Stimulated activated CD4-positive, alpha-beta T cell treated with anti-CD3 and anti-CD28 coated beads, Interleukin-1b, Interleukin-23, amount 100 ng/mL, for 1 hour (primary cell): ENCODE results near the gene MINK1.

ENCODE experiments used
- DNase-seq, 2 donors: peaks; one replicate each; pipeline ENCODE4 v3.0.0-alpha.2; 2020; ENCODE audit warnings: low read depth in 2 of 2

MINK1 gene

GRCh38 chr17:4870855-4871254, 37.7 kb downstream of the MINK1 start:
- no peak for DNase-seq

DNA sequence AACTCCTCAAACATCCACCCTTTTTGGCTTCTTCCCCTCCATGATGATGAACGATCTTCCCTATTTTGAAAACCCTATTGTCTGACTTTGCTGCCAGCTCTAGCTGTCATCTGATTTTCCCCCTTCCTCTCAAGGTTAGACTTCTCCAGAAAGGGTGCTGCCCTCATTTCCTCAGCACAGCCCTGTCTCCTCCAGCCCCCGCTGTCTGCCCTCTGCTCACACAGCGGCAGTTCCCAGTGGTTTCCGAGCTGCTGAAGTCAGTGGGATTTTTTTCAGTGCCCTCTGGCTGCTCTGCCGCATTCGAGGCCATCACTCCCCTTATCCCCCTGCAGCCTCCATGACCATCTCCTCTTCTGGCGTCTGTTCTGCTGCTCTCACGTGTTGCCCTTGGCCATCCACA, 39.6 kb downstream of the MINK1 start:
- DNase-seq = no peak

- DNase-seq = no peak
Measured at GRCh38 chr17:4877089-4877488, 43.9 kb downstream of the MINK1 start.

- no peak for DNase-seq
Measured at GRCh38 chr17:4879601-4880000, 46.5 kb downstream of the MINK1 start.

- no peak for DNase-seq
Measured at GRCh38 chr17:4880857-4881256, 47.7 kb downstream of the MINK1 start.

DNA sequence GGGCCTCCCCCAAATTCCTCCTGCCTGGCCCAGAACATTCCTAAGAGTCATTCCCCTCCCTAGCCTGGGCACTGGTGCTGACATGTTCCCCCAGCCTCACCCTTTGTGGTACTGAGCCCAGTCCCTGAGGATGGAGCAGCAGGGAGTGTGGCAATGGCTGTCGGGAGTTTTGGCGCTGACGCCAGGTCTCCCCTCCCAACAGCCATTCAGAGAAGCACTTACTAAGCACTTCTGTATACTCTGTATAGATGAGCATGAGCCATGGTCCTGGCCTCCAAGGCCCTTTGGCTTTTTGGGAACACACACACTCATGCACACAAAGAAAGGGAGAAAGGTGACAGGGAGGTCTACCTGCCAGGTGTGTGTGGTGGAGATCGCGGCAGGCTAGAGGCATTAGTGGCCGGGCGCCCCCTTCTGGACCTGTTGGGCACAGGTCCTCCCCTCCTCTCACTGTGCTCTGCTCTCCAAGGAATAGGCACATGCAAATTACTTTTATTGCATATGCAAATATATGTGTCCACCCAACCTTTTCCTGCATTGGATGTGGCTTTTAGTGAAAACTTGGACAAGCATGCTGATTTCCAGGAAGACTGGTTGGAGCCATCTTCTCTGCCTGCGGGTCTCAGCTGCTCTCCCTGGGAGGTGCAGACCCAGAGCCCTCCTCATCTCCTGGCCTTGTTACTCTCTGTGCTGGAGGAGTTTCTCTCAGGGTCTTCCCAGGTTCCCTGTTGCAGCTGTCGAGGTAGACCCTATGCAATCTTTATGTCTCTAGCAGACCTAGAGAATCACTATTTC, 48.8 kb downstream of the MINK1 start:
- peak; percentile 30 to 52 for DNase-seq

DNA sequence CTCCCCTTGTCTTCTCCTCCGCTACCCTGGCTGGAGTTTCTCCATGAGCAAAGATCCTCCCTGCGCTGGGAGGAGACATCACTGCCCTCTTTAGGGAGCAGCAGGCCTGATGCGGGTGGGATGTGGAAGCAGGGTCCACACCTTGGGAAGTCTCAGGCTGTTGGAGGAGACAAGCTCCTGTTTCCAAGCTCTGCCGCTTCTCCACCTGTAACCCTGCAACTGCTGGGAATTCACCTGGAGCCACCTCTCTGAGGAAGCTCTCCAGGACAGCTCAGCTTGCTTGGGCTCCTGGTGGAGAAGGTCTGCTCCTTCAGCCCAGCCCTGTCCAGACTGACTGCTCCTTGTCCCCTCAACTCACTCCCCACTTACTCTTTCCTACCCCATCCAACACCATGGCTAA, 51.3 kb downstream of the MINK1 start:
- DNase-seq = no peak

DNA sequence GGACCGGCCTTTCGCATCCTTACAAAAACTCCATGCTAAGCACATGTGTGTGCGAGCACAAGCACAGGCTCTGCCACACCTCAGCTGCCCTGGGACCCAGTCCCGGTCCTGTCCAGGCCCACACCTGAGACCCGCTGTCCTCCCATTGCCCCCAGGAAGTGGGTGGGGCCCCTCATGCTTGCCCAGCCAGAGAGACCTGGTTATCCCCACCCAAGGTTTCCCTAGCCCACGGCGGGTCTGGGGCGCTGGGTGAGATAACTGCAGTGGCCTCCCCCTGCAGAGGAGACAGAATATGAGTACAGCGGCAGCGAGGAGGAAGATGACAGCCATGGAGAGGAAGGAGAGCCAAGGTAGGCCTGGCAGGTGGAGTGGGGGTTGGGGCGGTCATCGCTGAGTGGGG, 53.7 kb downstream of the MINK1 start:
- no peak for DNase-seq

GRCh38 chr17:4887581-4887980, 54.4 kb downstream of the MINK1 start:
- DNase-seq = no peak

DNA sequence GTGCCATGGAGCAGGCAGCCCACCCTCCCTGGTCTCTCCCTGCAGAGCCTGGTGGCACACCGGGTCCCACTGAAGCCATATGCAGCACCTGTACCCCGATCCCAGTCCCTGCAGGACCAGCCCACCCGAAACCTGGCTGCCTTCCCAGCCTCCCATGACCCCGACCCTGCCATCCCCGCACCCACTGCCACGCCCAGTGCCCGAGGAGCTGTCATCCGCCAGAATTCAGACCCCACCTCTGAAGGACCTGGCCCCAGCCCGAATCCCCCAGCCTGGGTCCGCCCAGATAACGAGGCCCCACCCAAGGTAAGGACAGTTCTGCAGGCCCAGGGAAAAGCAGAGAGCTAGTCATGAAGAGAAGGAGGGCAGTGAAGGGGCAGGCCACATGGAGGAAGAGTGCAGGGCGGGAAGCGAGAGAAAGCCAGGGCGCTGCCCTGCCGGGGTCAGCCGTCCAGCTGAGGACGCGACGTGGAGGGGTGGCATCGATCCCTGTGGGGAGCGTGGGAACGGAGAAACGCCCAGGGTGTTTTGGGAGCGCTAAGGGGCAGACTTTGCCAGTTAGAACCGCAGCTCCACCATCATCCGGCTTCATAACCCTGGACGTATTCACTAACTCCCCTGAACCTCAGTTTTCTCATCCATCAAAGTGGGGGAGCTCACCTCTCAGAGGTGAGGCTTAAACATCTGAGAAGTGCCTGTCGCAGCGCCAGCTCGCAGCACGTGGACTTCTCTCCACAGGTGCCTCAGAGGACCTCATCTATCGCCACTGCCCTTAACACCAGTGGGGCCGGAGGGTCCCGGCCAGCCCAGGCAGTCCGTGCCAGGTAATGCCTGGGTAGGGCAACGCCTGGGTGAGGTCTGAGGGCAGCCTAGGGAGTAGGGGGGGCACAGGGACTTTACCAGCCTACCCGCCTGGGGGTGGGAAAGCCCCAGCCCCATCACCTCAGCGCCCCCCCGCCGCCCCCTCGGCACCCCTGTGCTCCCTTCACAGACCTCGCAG, 58.6 kb downstream of the MINK1 start:
- no peak for DNase-seq

DNA sequence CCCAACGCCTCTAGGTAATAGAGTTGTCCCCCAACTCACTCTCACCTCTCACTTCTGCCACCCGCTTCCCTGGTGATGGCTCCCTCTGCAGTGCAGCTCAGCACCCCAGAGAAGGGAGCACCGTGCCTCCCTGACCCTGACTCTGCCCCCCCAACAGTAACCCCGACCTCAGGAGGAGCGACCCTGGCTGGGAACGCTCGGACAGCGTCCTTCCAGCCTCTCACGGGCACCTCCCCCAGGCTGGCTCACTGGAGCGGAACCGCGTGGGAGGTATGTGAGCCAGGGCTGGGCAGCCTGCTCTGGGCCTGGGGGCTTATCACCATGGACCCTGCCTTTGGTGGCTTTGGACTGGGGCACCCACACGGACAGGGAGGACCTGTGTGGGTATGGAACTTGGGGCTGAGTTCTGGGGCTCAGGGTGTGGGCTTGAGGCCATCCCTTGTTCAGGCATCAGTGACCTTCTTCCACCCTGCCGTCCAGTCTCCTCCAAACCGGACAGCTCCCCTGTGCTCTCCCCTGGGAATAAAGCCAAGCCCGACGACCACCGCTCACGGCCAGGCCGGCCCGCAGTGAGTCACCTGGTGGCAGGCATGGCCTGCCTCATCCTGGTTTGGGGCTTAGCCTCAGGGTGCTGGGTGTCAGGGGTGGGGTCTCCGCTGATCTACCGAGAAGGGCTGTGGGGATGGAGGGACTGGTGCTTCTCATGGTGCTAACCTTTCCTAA, 59.5 kb downstream of the MINK1 start:
- DNase-seq = no peak

DNA sequence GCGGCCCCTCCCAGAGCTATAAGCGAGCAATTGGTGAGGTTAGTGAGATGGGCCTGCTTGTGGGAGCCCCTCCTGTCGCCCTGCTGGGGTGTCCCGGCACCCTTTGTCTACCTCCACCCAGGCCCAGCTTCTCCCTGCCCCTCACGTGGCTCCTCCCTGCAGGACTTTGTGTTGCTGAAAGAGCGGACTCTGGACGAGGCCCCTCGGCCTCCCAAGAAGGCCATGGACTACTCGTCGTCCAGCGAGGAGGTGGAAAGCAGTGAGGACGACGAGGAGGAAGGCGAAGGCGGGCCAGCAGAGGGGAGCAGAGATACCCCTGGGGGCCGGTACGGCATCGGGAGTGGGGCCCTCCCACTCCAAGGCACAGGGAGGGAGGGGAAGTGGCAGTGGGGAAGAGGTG, 60.1 kb downstream of the MINK1 start:
- no peak for DNase-seq

GRCh38 chr17:4893721-4894560, 60.8 kb downstream of the MINK1 start:
- no peak for DNase-seq

DNA sequence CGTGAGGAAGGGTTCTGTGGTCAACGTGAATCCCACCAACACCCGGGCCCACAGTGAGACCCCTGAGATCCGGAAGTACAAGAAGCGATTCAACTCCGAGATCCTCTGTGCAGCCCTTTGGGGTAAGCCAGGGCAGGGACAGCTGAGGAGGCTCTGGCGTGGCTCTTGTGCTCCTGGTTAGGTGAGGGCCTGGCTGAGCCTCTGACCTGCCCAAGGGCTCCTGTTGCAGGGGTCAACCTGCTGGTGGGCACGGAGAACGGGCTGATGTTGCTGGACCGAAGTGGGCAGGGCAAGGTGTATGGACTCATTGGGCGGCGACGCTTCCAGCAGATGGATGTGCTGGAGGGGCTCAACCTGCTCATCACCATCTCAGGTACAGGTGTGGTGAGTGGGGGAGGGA, 62.0 kb downstream of the MINK1 start:
- DNase-seq = no peak

GRCh38 chr17:4895657-4896331, 62.7 kb downstream of the MINK1 start:
- no peak for DNase-seq

DNA sequence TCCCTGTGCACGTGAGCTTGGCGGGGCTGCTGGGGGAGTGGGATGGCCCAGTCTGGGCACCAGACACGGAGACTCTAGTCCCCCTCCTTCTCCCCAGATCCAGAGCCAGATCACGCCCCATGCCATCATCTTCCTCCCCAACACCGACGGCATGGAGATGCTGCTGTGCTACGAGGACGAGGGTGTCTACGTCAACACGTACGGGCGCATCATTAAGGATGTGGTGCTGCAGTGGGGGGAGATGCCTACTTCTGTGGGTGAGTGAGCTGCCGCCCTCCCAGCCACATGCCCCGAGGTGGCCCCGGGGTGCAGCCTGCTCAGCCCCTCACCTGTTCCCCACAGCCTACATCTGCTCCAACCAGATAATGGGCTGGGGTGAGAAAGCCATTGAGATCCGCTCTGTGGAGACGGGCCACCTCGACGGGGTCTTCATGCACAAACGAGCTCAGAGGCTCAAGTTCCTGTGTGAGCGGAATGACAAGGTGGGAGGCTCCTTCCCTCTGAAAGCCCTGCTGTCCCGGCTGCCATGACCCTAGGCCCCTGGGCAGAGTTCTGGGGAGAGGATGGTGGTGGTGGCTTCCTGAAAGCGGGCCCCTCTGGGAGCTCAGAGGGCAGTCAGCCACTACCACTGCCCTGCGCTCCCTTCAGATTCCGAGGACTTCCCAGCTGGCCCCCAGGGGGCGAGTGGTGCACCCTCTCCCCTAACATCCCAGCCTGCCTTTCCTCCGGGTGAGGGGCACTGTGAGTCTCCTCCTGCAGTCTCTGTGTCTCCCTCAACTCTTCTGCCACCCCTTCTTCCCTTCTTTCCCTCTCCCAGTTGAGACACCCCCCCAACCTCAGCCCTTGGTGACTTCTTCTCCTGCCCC, 63.4 kb downstream of the MINK1 start:
- DNase-seq = no peak

DNA sequence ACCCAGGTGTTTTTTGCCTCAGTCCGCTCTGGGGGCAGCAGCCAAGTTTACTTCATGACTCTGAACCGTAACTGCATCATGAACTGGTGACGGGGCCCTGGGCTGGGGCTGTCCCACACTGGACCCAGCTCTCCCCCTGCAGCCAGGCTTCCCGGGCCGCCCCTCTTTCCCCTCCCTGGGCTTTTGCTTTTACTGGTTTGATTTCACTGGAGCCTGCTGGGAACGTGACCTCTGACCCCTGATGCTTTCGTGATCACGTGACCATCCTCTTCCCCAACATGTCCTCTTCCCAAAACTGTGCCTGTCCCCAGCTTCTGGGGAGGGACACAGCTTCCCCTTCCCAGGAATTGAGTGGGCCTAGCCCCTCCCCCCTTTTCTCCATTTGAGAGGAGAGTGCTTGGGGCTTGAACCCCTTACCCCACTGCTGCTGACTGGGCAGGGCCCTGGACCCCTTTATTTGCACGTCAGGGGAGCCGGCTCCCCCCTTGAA, 64.1 kb downstream of the MINK1 start:
- no peak for DNase-seq

- no peak for DNase-seq
Measured at GRCh38 chr17:4897785-4898184, 64.6 kb downstream of the MINK1 start.

GRCh38 chr17:4898351-4898750, 65.2 kb downstream of the MINK1 start:
- DNase-seq = no peak

DNA sequence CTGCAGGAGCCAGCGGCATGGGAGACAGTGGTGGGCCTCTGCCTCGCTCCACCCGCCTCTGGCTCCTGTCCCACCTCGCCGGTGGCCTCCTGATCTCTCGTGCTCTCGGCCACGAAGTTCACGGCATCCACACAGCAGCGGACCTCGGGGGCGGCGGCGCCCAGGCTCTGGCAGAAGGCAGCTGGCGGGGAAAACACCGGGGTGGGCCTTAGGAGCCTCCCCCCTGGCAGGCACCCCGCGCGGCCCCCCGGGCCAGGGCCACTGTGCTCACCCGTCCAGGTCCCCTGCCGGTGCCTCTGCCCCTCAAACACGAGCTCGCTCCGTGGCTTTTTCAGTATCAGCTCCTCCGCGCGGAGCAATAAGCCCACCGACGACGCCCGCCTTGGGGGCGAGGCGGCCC, 65.8 kb downstream of the MINK1 start:
- no peak for DNase-seq
